ENCODE data around the gene CRYBB1.

- TF ChIP-seq, protein P1, sequence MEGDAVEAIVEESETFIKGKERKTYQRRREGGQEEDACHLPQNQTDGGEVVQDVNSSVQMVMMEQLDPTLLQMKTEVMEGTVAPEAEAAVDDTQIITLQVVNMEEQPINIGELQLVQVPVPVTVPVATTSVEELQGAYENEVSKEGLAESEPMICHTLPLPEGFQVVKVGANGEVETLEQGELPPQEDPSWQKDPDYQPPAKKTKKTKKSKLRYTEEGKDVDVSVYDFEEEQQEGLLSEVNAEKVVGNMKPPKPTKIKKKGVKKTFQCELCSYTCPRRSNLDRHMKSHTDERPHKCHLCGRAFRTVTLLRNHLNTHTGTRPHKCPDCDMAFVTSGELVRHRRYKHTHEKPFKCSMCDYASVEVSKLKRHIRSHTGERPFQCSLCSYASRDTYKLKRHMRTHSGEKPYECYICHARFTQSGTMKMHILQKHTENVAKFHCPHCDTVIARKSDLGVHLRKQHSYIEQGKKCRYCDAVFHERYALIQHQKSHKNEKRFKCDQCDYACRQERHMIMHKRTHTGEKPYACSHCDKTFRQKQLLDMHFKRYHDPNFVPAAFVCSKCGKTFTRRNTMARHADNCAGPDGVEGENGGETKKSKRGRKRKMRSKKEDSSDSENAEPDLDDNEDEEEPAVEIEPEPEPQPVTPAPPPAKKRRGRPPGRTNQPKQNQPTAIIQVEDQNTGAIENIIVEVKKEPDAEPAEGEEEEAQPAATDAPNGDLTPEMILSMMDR (IDR thresholded peaks at IDR 0.05; ENCODE audit: low read depth, low read length) = no peak
- TF ChIP-seq EZH2phosphoT487 (IDR thresholded peaks at IDR 0.05; ENCODE audit: low read depth) = no peak
Measured at GRCh38 chr22:26604368-26604767, 13.5 kb downstream of the CRYBB1 start.
